HCT116 (cell line): ENCODE measurements around the gene ALKBH7. TPM values are rescaled to one million over a fixed set of nuclear protein-coding genes. Genes with fewer than 3 reads are reported as not detected.

ENCODE experiments used
- ATAC-seq: fragments of 200-7000 bp; cut with Tn5 transposase; 2 replicates; pipeline ENCODE4 v1.9.1; 2020; ENCODE audit warnings: mild to moderate bottlenecking, moderate library complexity
- BruUV-seq: library from RNA; stranded (reverse); fragments of 400-500 nt; replicated peaks from 2 replicates; lab custom pipeline; 2021; lab: Mats Ljungman, UMichigan
- CTCF ChIA-PET: fragments of 300-600 bp; sonication (Branson Sonifier 250); formaldehyde crosslinking; loops from one replicate; lab custom pipeline; 2021; ENCODE audit warnings: antibody characterized with exemption; lab: Charles Lee
- POLR2A ChIA-PET: fragments of 300-600, 350-600 bp; sonication (Branson Sonifier 250); formaldehyde crosslinking; loops from one replicate; lab custom pipeline; 2021; ENCODE audit warnings: antibody characterized with exemption; lab: Charles Lee
- RAD21 ChIA-PET, 2 experiments: fragments of 300-600 bp; sonication (Branson Sonifier 250); formaldehyde crosslinking; loops; one replicate each; lab custom pipeline; 2023; ENCODE audit warnings: low total read pairs in 2 of 2; ENCODE audit not compliant: uncharacterized antibody in 2 of 2, unreplicated experiment in 2 of 2, low non-redundant PET in 1 of 2; lab: Charles Lee
- DNase-seq: peaks from one replicate; pipeline ENCODE4 v3.0.0-alpha.2; 2010; ENCODE audit warnings: low read depth, low spot score
- H2AFZ ChIP-seq: fragments of 200-600 bp; shearing (Covaris generic), sonication (generic); 2 replicates; pipeline ENCODE4 v1.6.1; 2017; ENCODE audit warnings: low read depth, mixed run types, mixed read lengths, antibody characterized with exemption, low read length; ENCODE audit not compliant: poor library complexity, severe bottlenecking
- H3K27ac ChIP-seq: 2 replicates; pipeline ENCODE4 v1.5.1; 2012; ENCODE audit warnings: low read depth, low read length
- H3K27me3 ChIP-seq: fragments of 200-600 bp; sonication (generic); 2 replicates; pipeline ENCODE4 v1.6.1; 2016; ENCODE audit warnings: mixed run types, low read length, mixed read lengths; ENCODE audit not compliant: insufficient read depth
- H3K36me3 ChIP-seq, 2 experiments: fragments of 200-500 bp in 1 of 2; fragments of 200-600 bp in 1 of 2; sonication (Bioruptor generic) in 1 of 2; sonication (generic) in 1 of 2; 2 replicates each; pipeline versions ENCODE4 v1.5.1 to v1.6.1; 2014 to 2016; ENCODE audit warnings: low read length in 2 of 2, inconsistent platforms in 1 of 2, mixed read lengths in 1 of 2, mixed run types in 1 of 2; ENCODE audit not compliant: insufficient read depth in 2 of 2, control insufficient read depth in 1 of 2
- H3K4me1 ChIP-seq, 2 experiments: fragments of 200-600 bp in 1 of 2; sonication (generic) in 1 of 2; 2 replicates each; pipeline versions ENCODE4 v1.5.1 to v1.6.1; 2012 to 2017; ENCODE audit warnings: low read length in 2 of 2, inconsistent platforms in 1 of 2, mild to moderate bottlenecking in 1 of 2, mixed read lengths in 1 of 2, mixed run types in 1 of 2, moderate library complexity in 1 of 2; ENCODE audit not compliant: insufficient read depth in 2 of 2, control insufficient read depth in 1 of 2
- H3K4me2 ChIP-seq: fragments of 200-600 bp; sonication (generic); 2 replicates; pipeline ENCODE4 v1.6.1; 2017; ENCODE audit warnings: mixed run types, low read length, mixed read lengths
- H3K4me3 ChIP-seq, 2 experiments: fragments of 200-600 bp in 1 of 2; sonication (generic) in 1 of 2; replicated peaks in 1 of 2; 2 replicates each; pipeline ENCODE4 v1.5.1; 2011 to 2016; ENCODE audit warnings: low read length in 2 of 2, control low read depth in 1 of 2, low read depth in 1 of 2, mild to moderate bottlenecking in 1 of 2, mixed read lengths in 1 of 2, mixed run types in 1 of 2
- H3K79me2 ChIP-seq: fragments of 200-600 bp; sonication (generic); 2 replicates; pipeline ENCODE4 v1.6.1; 2017; ENCODE audit warnings: mild to moderate bottlenecking, mixed run types, low read length, moderate library complexity, mixed read lengths; ENCODE audit not compliant: insufficient read depth
- H3K9ac ChIP-seq: fragments of 200-600 bp; sonication (generic); 2 replicates; pipeline ENCODE4 v1.6.1; 2016; ENCODE audit warnings: low read length, mixed read lengths
- H3K9me2 ChIP-seq: fragments of 200-600 bp; sonication (generic), shearing (Covaris generic); 2 replicates; pipeline ENCODE4 v1.6.1; 2017; ENCODE audit warnings: mixed run types, mild to moderate bottlenecking, moderate library complexity; ENCODE audit not compliant: insufficient read depth
- H3K9me3 ChIP-seq, 2 experiments: fragments of 200-500 bp in 1 of 2; fragments of 200-600 bp in 1 of 2; sonication (Bioruptor generic) in 1 of 2; sonication (generic) in 1 of 2; 2 replicates each; pipeline ENCODE4 v1.6.1; 2014 to 2017; ENCODE audit warnings: low read length in 2 of 2, mixed read lengths in 2 of 2, inconsistent platforms in 1 of 2, low read depth in 1 of 2, mild to moderate bottlenecking in 1 of 2, mixed run types in 1 of 2, moderate library complexity in 1 of 2; ENCODE audit not compliant: control insufficient read depth in 1 of 2, insufficient read depth in 1 of 2
- H4K20me1 ChIP-seq: fragments of 200-600 bp; sonication (generic), shearing (Covaris generic); 2 replicates; pipeline ENCODE4 v1.6.1; 2017; ENCODE audit warnings: mixed run types, mild to moderate bottlenecking, moderate library complexity; ENCODE audit not compliant: insufficient read depth
- CEBPB ChIP-seq: IDR thresholded peaks from 2 replicates; pipeline ENCODE4 v1.6.1; 2012; ENCODE audit warnings: low read depth
- POLR2AphosphoS5 ChIP-seq: IDR thresholded peaks from 2 replicates; pipeline ENCODE4 v1.6.1; 2011; ENCODE audit warnings: mild to moderate bottlenecking, low read depth, low read length, moderate library complexity
- ZFX ChIP-seq: fragments of 450-650 bp; IDR thresholded peaks from 2 replicates; pipeline ENCODE4 v1.6.1; 2017
- intact Hi-C: fragments of 100-400 bp; cut with micrococcal nuclease; formaldehyde crosslinking; loops from 2 replicates; pipeline ENCODE4 v1.10.0; 2022
- total RNA-seq: library from RNA; stranded (reverse); gene quantifications from one replicate; pipeline ENCODE4 v1.2.1, GENCODE V29; 2021; ENCODE audit not compliant: unreplicated experiment
- TF ChIP-seq, protein P1 (sequence below): IDR thresholded peaks from 2 replicates; pipeline ENCODE4 v1.6.1; 2011; ENCODE audit warnings: mild to moderate bottlenecking, low read length, moderate library complexity; ENCODE audit not compliant: insufficient replicate concordance; ENCODE audit errors: extremely low read depth
- TF ChIP-seq, protein P2 (sequence below): IDR thresholded peaks from 2 replicates; pipeline ENCODE4 v1.6.1; 2012

ALKBH7 gene
- total RNA-seq, 1 experiment from 2014 or later = 57.1 TPM

- peaks cover 0 to under 1% of the 10 kb centered on the region in 2 experiments; a peak in 3 of 4 replicates for H3K36me3 ChIP-seq
- peak; percentile 39; the same call in 1 of the 2 replicates for TF ChIP-seq POLR2AphosphoS5
- no peak for TF ChIP-seq CEBPB
- TF ChIP-seq, protein P1, sequence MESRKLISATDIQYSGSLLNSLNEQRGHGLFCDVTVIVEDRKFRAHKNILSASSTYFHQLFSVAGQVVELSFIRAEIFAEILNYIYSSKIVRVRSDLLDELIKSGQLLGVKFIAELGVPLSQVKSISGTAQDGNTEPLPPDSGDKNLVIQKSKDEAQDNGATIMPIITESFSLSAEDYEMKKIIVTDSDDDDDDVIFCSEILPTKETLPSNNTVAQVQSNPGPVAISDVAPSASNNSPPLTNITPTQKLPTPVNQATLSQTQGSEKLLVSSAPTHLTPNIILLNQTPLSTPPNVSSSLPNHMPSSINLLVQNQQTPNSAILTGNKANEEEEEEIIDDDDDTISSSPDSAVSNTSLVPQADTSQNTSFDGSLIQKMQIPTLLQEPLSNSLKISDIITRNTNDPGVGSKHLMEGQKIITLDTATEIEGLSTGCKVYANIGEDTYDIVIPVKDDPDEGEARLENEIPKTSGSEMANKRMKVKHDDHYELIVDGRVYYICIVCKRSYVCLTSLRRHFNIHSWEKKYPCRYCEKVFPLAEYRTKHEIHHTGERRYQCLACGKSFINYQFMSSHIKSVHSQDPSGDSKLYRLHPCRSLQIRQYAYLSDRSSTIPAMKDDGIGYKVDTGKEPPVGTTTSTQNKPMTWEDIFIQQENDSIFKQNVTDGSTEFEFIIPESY = no peak
- TF ChIP-seq, protein P2, sequence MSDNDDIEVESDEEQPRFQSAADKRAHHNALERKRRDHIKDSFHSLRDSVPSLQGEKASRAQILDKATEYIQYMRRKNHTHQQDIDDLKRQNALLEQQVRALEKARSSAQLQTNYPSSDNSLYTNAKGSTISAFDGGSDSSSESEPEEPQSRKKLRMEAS = peak; percentile 49
- 0 out of 2 replicates have a peak, but pooled peaks have one; percentile 0 for TF ChIP-seq ZFX
- peak overlapping the region; percentile 86 for H3K27ac ChIP-seq
- peak overlapping the region; percentile 72 to 95 for H3K4me3 ChIP-seq
- H3K4me1 ChIP-seq = peaks cover 5 to 16% of the 10 kb centered on the region in 2 experiments; a peak in 3 of 4 replicates
- no peaks in the 10 kb centered on the region for H3K79me2 ChIP-seq
- H3K4me2 ChIP-seq = peak overlapping the region; percentile 96
- ChIA-PET POLR2A (interaction anchor here (0.6 to 1.4 kb wide), 8 partner anchors 12 to 545 kb away, joined by 3 to 16 read pairs (median 4); partner anchors contain the start of genes CLPP and KHSRP), CTCF (interaction anchor here (0.7 to 1.9 kb wide), 4 partner anchors 19 to 569 kb away, joined by 4 to 6 read pairs (median 6); no protein-coding TSS in a partner anchor), RAD21 (interaction anchor here in 1 of 2 experiments (1.0 kb wide), 1 partner anchor 12 kb away, joined by 4 read pairs; the partner anchor contains the start of gene CLPP)
- H3K9me3 ChIP-seq = no peaks in the 10 kb centered on the region
- ATAC-seq (peak; percentile 77), DNase-seq (peak; percentile 93)
- intact Hi-C loops = loop anchor here (5.0 kb wide), 1 partner anchor 364 kb away; the partner anchor contains the start of genes GPR108 and TRIP10
- H3K9ac ChIP-seq = peak overlapping the region; percentile 87
- no peaks in the 10 kb centered on the region for H3K27me3 ChIP-seq
- no peaks in the 10 kb centered on the region for H3K9me2 ChIP-seq
- no peak overlapping the region for H2AFZ ChIP-seq
- BruUV-seq = no TSS peak
- H4K20me1 ChIP-seq = no peaks in the 10 kb centered on the region
Measured at GRCh38 chr19:6373096-6373812, 660 bp downstream of the ALKBH7 start.
